ENCODE results near the gene NMS. TPM values are rescaled to one million over a fixed set of nuclear protein-coding genes. Genes with fewer than 3 reads are reported as not detected.

Gene NMS
- total and polyA plus RNA-seq, 10 of the 15 experiments (the other 5 are each of a cell fraction or from before 2014, with no cell fraction given) = not detected

- no peak for TF ChIP-seq RELB (IDR thresholded peaks at IDR 0.05; ENCODE audit: low read depth)
These were observed 13.6 kb downstream of the NMS start (continued) for GRCh38 chr2:100483895-100484294.

- no peak overlapping the region for H3K9ac ChIP-seq (ENCODE audit: control insufficient read depth, insufficient read depth, low read length)
- no TSS peak for BruUV-seq (replicated peaks)
- ChIA-PET RAD21 (ENCODE audit: unreplicated experiment) (no interaction called here), POLR2A (no interaction called here), SMC1A (ENCODE audit: uncharacterized antibody, unreplicated experiment) (interaction anchor here (1.5 kb wide), 1 partner anchor 10 kb away, joined by 3 read pairs; no protein-coding TSS in a partner anchor), CTCF (no interaction called here)
- no peak overlapping the region for H3K27ac ChIP-seq (ENCODE audit: control insufficient read depth, insufficient read depth)
- H3K4me1 ChIP-seq (ENCODE audit: control insufficient read depth, insufficient read depth, low read length) = no peaks in the 10 kb centered on the region
- no peak for TF ChIP-seq CBX5 (IDR thresholded peaks at IDR 0.05; ENCODE audit: low read depth)
- TF ChIP-seq CHD4 (IDR thresholded peaks at IDR 0.05) = no peak
- no peak for TF ChIP-seq TCF3 (IDR thresholded peaks at IDR 0.05; ENCODE audit: borderline replicate concordance, insufficient read depth, low read depth, low read length)
- no peak for TF ChIP-seq PAX8 (IDR thresholded peaks at IDR 0.05)
- TF ChIP-seq CTCF (IDR thresholded peaks at IDR 0.05 in 2 of 3, conservative IDR thresholded peaks at IDR 0.05 in 1 of 3; ENCODE audit: control insufficient read depth in 2 of 3, extremely low read depth in 1 of 3, insufficient read depth in 1 of 3, low read depth in 3 of 3, low read length in 3 of 3) = peak in 1 of 3 experiments; percentile 9; a peak in 1 of 6 replicates
- TF ChIP-seq TBL1XR1 (IDR thresholded peaks at IDR 0.05; ENCODE audit: low read depth, low read length) = no peak
- TF ChIP-seq BMI1 (IDR thresholded peaks at IDR 0.05; ENCODE audit: borderline replicate concordance) = no peak
- H2AFZ ChIP-seq (ENCODE audit: control insufficient read depth, low read depth, low read length) = no peak overlapping the region
- no peaks in the 10 kb centered on the region for H3K36me3 ChIP-seq (ENCODE audit: control insufficient read depth in 2 of 2, insufficient read depth in 2 of 2, low read length in 1 of 2)
- H3K27me3 ChIP-seq (replicated peaks in 1 of 2; ENCODE audit: control insufficient read depth in 2 of 2, insufficient read depth in 2 of 2, low read length in 1 of 2) = no peaks in the 10 kb centered on the region; a peak in 2 of 4 replicates
- FAIRE-seq (no peak), DNase-seq (ENCODE audit: low read depth, low spot score) (no peak), ATAC-seq (no peak)
- H3K4me3 ChIP-seq = no peak overlapping the region
- intact Hi-C loops (cut with micrococcal nuclease; ENCODE audit: unreplicated experiment) (loop anchor here (10.0 kb wide), 1 partner anchor 220 kb away; no protein-coding TSS in a partner anchor), in situ Hi-C loops (cut with MboI) (no loop called here)
- no peaks in the 10 kb centered on the region for H3K79me2 ChIP-seq (ENCODE audit: control insufficient read depth, insufficient read depth, low read length)
- 50% methylated on average over 5 of the region's 5 CpGs for WGBS (ENCODE audit: insufficient coverage, insufficient replicate concordance, low lambda C conversion rate, missing lambda C conversion rate)
- H3K9me3 ChIP-seq (replicated peaks; ENCODE audit: control insufficient read depth, insufficient read depth, low read length) = no peaks in the 10 kb centered on the region
- H4K20me1 ChIP-seq (ENCODE audit: control insufficient read depth, insufficient read depth) = no peaks in the 10 kb centered on the region
- no peak overlapping the region for H3K4me2 ChIP-seq (ENCODE audit: control insufficient read depth, insufficient read depth)
These were observed 14.1 kb downstream of the NMS start for GRCh38 chr2:100484390-100484789.
